GM23338 (cell line): ENCODE data around the gene CAPN10. TPM values are rescaled to one million over a fixed set of nuclear protein-coding genes. Genes with fewer than 3 reads are reported as not detected.

ENCODE experiments used
- ATAC-seq: fragments of 200-7000 bp; cut with Tn5 transposase; 3 replicates; pipeline ENCODE4 v1.9.1; 2020
- DNase-seq: peaks from one replicate; pipeline ENCODE4 v3.0.0-alpha.2; 2015; ENCODE audit warnings: low spot score
- H2AFZ ChIP-seq: fragments of 200-600 bp; sonication (generic); 2 replicates; pipeline ENCODE4 v1.8.0; 2016; ENCODE audit warnings: antibody characterized with exemption, mild to moderate bottlenecking, moderate library complexity
- H3F3A ChIP-seq: fragments of 200-600 bp; sonication (generic); replicated peaks from 2 replicates; pipeline ENCODE4 v1.8.0; 2017; ENCODE audit warnings: antibody characterized with exemption, mixed run types, low read depth
- H3K27ac ChIP-seq: fragments of 200-600 bp; sonication (generic); 2 replicates; pipeline ENCODE4 v1.6.1; 2016; ENCODE audit warnings: low read depth
- H3K27me3 ChIP-seq: fragments of 200-600 bp; sonication (generic); 2 replicates; pipeline ENCODE4 v1.8.0; 2016; ENCODE audit warnings: mild to moderate bottlenecking, mixed run types, moderate library complexity; ENCODE audit not compliant: insufficient read depth
- H3K36me3 ChIP-seq: fragments of 200-600 bp; sonication (generic); 2 replicates; pipeline ENCODE4 v1.8.0; 2016; ENCODE audit warnings: mild to moderate bottlenecking; ENCODE audit not compliant: insufficient read depth
- H3K4me1 ChIP-seq: fragments of 200-600 bp; sonication (generic); 2 replicates; pipeline ENCODE4 v1.8.0; 2016; ENCODE audit warnings: mild to moderate bottlenecking, moderate library complexity; ENCODE audit not compliant: insufficient read depth
- H3K4me2 ChIP-seq: fragments of 200-600 bp; sonication (generic); 2 replicates; pipeline ENCODE4 v1.7.1; 2017; ENCODE audit warnings: mixed run types
- H3K4me3 ChIP-seq: fragments of 200-600 bp; sonication (generic); 2 replicates; pipeline ENCODE4 v1.6.1; 2016; ENCODE audit warnings: mixed run types
- H3K79me2 ChIP-seq: fragments of 200-600 bp; sonication (generic); replicated peaks from 2 replicates; pipeline ENCODE4 v1.8.0; 2017; ENCODE audit warnings: mild to moderate bottlenecking; ENCODE audit not compliant: insufficient read depth
- H3K9me2 ChIP-seq: fragments of 200-600 bp; sonication (generic); 2 replicates; pipeline ENCODE4 v1.8.0; 2017; ENCODE audit not compliant: insufficient read depth
- H4K20me1 ChIP-seq: fragments of 200-600 bp; sonication (generic); replicated peaks from 2 replicates; pipeline ENCODE4 v1.8.0; 2017; ENCODE audit warnings: mild to moderate bottlenecking; ENCODE audit not compliant: insufficient read depth
- H3K27ac Mint-ChIP-seq: 2 replicates; pipeline ENCODE4 v1.8.0; 2020; ENCODE audit warnings: inconsistent platforms, mild to moderate bottlenecking, moderate library complexity, mixed read lengths
- H3K27me3 Mint-ChIP-seq: 3 replicates; pipeline ENCODE4 v1.8.0; 2022; ENCODE audit warnings: low read depth, mild to moderate bottlenecking, moderate library complexity, mixed read lengths, inconsistent platforms; ENCODE audit not compliant: insufficient read depth, poor library complexity
- H3K36me3 Mint-ChIP-seq: 3 replicates; pipeline ENCODE4 v1.8.0; 2021; ENCODE audit warnings: low read depth, mild to moderate bottlenecking, inconsistent platforms, moderate library complexity, mixed read lengths
- H3K4me1 Mint-ChIP-seq: 3 replicates; pipeline ENCODE4 v1.8.0; 2020; ENCODE audit warnings: mild to moderate bottlenecking, inconsistent platforms, mixed read lengths
- H3K4me3 Mint-ChIP-seq: 3 replicates; pipeline ENCODE4 v1.8.0; 2021; ENCODE audit warnings: moderate library complexity, mild to moderate bottlenecking, inconsistent platforms, mixed read lengths
- H3K9me3 Mint-ChIP-seq: 3 replicates; pipeline ENCODE4 v1.8.0; 2020; ENCODE audit warnings: moderate library complexity, mild to moderate bottlenecking, inconsistent platforms, mixed read lengths
- POLR2AphosphoS5 ChIP-seq: IDR thresholded peaks from 2 replicates; pipeline ENCODE4 v1.6.1; 2016; ENCODE audit warnings: antibody characterized with exemption, low read depth
- polyA plus RNA-seq: library from polyadenylated mRNA; unstranded; fragments of >200 nt; fragmentation: Nextera tagmentation; extraction: Ambion mirVana; gene quantifications from 2 replicates; pipeline ENCODE4 v1.2.1, GENCODE V29; 2016
- total RNA-seq: library from RNA; depleted of rRNA; stranded (reverse); fragments of >200 nt; shearing (Covaris generic); gene quantifications from 2 replicates; pipeline ENCODE4 v1.2.3, GENCODE V29; 2014
- TF ChIP-seq, protein P1 (sequence below): IDR thresholded peaks from one replicate; pipeline ENCODE4 v1.6.1; 2018; ENCODE audit warnings: antibody characterized with exemption; ENCODE audit not compliant: unreplicated experiment
- TF ChIP-seq, protein P2 (sequence below): IDR thresholded peaks from 2 replicates; pipeline ENCODE4 v1.6.1; 2016; ENCODE audit warnings: antibody characterized with exemption
- TF ChIP-seq, protein P3 (sequence below): fragments of 250-450 bp; sonication (Bioruptor Pico); IDR thresholded peaks from 2 replicates; pipeline ENCODE4 v1.5.0; 2020; ENCODE audit warnings: mild to moderate bottlenecking, moderate library complexity

CAPN10 gene
- total and polyA plus RNA-seq, 2 experiments from 2014 or later = 30.2 to 59.8 TPM

DNA sequence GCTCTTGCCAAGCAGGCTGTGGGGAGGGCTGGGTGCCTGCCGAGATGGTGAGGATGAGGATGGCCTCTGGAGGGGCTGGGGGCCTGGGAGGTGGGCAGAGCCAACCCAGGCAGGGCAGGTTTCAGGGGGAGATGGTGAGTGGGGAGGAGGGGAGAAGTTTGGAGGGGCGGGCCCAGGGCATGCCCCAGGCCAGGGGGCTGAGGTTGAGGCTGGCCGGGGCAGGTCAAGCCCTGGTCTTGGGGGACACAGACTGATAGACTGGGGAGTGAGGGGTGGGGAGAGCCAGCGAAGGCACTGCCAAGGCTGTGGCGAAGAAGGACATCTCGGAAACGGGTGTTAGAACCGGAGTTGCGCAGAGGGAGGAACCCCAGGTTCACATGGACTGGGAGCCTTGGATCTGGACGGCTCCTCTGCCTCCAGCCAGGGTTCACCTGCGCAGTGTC, 12.6 kb downstream of the CAPN10 start:
- TF ChIP-seq, protein P1, sequence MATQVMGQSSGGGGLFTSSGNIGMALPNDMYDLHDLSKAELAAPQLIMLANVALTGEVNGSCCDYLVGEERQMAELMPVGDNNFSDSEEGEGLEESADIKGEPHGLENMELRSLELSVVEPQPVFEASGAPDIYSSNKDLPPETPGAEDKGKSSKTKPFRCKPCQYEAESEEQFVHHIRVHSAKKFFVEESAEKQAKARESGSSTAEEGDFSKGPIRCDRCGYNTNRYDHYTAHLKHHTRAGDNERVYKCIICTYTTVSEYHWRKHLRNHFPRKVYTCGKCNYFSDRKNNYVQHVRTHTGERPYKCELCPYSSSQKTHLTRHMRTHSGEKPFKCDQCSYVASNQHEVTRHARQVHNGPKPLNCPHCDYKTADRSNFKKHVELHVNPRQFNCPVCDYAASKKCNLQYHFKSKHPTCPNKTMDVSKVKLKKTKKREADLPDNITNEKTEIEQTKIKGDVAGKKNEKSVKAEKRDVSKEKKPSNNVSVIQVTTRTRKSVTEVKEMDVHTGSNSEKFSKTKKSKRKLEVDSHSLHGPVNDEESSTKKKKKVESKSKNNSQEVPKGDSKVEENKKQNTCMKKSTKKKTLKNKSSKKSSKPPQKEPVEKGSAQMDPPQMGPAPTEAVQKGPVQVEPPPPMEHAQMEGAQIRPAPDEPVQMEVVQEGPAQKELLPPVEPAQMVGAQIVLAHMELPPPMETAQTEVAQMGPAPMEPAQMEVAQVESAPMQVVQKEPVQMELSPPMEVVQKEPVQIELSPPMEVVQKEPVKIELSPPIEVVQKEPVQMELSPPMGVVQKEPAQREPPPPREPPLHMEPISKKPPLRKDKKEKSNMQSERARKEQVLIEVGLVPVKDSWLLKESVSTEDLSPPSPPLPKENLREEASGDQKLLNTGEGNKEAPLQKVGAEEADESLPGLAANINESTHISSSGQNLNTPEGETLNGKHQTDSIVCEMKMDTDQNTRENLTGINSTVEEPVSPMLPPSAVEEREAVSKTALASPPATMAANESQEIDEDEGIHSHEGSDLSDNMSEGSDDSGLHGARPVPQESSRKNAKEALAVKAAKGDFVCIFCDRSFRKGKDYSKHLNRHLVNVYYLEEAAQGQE = no peak
- TF ChIP-seq, protein P2, sequence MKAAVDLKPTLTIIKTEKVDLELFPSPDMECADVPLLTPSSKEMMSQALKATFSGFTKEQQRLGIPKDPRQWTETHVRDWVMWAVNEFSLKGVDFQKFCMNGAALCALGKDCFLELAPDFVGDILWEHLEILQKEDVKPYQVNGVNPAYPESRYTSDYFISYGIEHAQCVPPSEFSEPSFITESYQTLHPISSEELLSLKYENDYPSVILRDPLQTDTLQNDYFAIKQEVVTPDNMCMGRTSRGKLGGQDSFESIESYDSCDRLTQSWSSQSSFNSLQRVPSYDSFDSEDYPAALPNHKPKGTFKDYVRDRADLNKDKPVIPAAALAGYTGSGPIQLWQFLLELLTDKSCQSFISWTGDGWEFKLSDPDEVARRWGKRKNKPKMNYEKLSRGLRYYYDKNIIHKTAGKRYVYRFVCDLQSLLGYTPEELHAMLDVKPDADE = no peak
- no peak for TF ChIP-seq POLR2AphosphoS5
- TF ChIP-seq, protein P3, sequence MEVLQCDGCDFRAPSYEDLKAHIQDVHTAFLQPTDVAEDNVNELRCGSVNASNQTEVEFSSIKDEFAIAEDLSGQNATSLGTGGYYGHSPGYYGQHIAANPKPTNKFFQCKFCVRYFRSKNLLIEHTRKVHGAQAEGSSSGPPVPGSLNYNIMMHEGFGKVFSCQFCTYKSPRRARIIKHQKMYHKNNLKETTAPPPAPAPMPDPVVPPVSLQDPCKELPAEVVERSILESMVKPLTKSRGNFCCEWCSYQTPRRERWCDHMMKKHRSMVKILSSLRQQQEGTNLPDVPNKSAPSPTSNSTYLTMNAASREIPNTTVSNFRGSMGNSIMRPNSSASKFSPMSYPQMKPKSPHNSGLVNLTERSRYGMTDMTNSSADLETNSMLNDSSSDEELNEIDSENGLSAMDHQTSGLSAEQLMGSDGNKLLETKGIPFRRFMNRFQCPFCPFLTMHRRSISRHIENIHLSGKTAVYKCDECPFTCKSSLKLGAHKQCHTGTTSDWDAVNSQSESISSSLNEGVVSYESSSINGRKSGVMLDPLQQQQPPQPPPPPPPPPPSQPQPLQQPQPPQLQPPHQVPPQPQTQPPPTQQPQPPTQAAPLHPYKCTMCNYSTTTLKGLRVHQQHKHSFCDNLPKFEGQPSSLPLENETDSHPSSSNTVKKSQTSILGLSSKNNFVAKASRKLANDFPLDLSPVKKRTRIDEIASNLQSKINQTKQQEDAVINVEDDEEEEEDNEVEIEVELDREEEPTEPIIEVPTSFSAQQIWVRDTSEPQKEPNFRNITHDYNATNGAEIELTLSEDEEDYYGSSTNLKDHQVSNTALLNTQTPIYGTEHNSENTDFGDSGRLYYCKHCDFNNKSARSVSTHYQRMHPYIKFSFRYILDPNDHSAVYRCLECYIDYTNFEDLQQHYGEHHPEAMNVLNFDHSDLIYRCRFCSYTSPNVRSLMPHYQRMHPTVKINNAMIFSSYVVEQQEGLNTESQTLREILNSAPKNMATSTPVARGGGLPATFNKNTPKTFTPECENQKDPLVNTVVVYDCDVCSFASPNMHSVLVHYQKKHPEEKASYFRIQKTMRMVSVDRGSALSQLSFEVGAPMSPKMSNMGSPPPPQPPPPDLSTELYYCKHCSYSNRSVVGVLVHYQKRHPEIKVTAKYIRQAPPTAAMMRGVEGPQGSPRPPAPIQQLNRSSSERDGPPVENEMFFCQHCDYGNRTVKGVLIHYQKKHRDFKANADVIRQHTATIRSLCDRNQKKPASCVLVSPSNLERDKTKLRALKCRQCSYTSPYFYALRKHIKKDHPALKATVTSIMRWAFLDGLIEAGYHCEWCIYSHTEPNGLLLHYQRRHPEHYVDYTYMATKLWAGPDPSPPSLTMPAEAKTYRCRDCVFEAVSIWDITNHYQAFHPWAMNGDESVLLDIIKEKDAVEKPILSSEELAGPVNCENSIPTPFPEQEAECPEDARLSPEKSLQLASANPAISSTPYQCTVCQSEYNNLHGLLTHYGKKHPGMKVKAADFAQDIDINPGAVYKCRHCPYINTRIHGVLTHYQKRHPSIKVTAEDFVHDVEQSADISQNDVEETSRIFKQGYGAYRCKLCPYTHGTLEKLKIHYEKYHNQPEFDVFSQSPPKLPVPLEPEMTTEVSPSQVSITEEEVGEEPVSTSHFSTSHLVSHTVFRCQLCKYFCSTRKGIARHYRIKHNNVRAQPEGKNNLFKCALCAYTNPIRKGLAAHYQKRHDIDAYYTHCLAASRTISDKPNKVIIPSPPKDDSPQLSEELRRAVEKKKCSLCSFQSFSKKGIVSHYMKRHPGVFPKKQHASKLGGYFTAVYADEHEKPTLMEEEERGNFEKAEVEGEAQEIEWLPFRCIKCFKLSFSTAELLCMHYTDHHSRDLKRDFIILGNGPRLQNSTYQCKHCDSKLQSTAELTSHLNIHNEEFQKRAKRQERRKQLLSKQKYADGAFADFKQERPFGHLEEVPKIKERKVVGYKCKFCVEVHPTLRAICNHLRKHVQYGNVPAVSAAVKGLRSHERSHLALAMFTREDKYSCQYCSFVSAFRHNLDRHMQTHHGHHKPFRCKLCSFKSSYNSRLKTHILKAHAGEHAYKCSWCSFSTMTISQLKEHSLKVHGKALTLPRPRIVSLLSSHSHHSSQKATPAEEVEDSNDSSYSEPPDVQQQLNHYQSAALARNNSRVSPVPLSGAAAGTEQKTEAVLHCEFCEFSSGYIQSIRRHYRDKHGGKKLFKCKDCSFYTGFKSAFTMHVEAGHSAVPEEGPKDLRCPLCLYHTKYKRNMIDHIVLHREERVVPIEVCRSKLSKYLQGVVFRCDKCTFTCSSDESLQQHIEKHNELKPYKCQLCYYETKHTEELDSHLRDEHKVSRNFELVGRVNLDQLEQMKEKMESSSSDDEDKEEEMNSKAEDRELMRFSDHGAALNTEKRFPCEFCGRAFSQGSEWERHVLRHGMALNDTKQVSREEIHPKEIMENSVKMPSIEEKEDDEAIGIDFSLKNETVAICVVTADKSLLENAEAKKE (CRISPR knock-in tag) = no peak
- Histone ChIP-seq H3F3A (no peaks in the 10 kb centered on the region), H3K27me3 (no peaks in the 10 kb centered on the region), H3K36me3 (no peaks in the 10 kb centered on the region), H4K20me1 (no peaks in the 10 kb centered on the region; the same call in none of the 2 replicates), H3K4me2 (no peak overlapping the region), H3K27ac (no peak overlapping the region), H3K4me1 (no peaks in the 10 kb centered on the region), H3K79me2 (no peaks in the 10 kb centered on the region), H2AFZ (no peak overlapping the region), H3K9me2 (no peaks in the 10 kb centered on the region), H3K4me3 (no peak overlapping the region)
- no peak for ATAC-seq
- Mint-ChIP-seq H3K27me3 (peaks cover 3% of the 10 kb centered on the region), H3K4me1 (no peaks in the 10 kb centered on the region; the same call in 2 of the 3 replicates), H3K27ac (no peak overlapping the region), H3K36me3 (peaks cover 2% of the 10 kb centered on the region; the same call in 1 of the 3 replicates), H3K4me3 (no peak overlapping the region), H3K9me3 (no peaks in the 10 kb centered on the region)
- no peak for DNase-seq
